Neuronal stem cell (in vitro differentiated cells): ENCODE data around the gene TOB2.

Experiments used
- DNase-seq: peaks from one replicate; pipeline ENCODE4 v3.0.0-alpha.2; 2013; ENCODE audit warnings: low spot score
- H2AFZ ChIP-seq: one replicate; pipeline ENCODE4 v1.6.1; 2013; ENCODE audit warnings: mild to moderate bottlenecking, low read length, inconsistent platforms
- H2AK5ac ChIP-seq: 2 replicates; pipeline ENCODE4 v1.6.1; 2013; ENCODE audit warnings: low read depth, mild to moderate bottlenecking, inconsistent platforms, low read length, moderate library complexity, mixed read lengths
- H2BK120ac ChIP-seq: 2 replicates; pipeline ENCODE4 v1.6.1; 2013; ENCODE audit warnings: low read depth, mild to moderate bottlenecking, inconsistent platforms, low read length, moderate library complexity, mixed read lengths
- H2BK12ac ChIP-seq: one replicate; pipeline ENCODE4 v1.6.1; 2013; ENCODE audit warnings: low read length, inconsistent platforms
- H2BK15ac ChIP-seq: 2 replicates; pipeline ENCODE4 v1.6.1; 2013; ENCODE audit warnings: mild to moderate bottlenecking, low read length, inconsistent platforms, mixed read lengths
- H2BK5ac ChIP-seq: one replicate; pipeline ENCODE4 v1.6.1; 2013; ENCODE audit warnings: inconsistent platforms, mild to moderate bottlenecking, low read length, moderate library complexity
- H3K14ac ChIP-seq: one replicate; pipeline ENCODE4 v1.6.1; 2013; ENCODE audit warnings: low read length, inconsistent platforms
- H3K18ac ChIP-seq: 2 replicates; pipeline ENCODE4 v1.6.1; 2013; ENCODE audit warnings: low read length, inconsistent platforms
- H3K23ac ChIP-seq: 2 replicates; pipeline ENCODE4 v1.6.1; 2013; ENCODE audit warnings: low read depth, mild to moderate bottlenecking, mixed read lengths, low read length, inconsistent platforms; ENCODE audit not compliant: poor library complexity
- H3K27ac ChIP-seq: replicated peaks from 3 replicates; pipeline ENCODE4 v1.5.1; 2013; ENCODE audit warnings: low read length, inconsistent platforms
- H3K27me3 ChIP-seq, 3 experiments: 2 replicates each; pipeline ENCODE4 v1.6.1; 2013; ENCODE audit warnings: low read length in 3 of 3, mild to moderate bottlenecking in 2 of 3, inconsistent platforms in 1 of 3, low read depth in 1 of 3, mixed read lengths in 1 of 3, moderate library complexity in 1 of 3; ENCODE audit not compliant: control insufficient read depth in 3 of 3, insufficient read depth in 3 of 3
- H3K36me3 ChIP-seq, 2 donors: replicated peaks in 1 of 2; 2 replicates each; pipeline ENCODE4 v1.6.1; 2013; ENCODE audit warnings: low read length in 2 of 2; ENCODE audit not compliant: control insufficient read depth in 2 of 2, insufficient read depth in 2 of 2
- H3K4ac ChIP-seq: 2 replicates; pipeline ENCODE4 v1.6.1; 2013; ENCODE audit warnings: inconsistent platforms, mild to moderate bottlenecking, low read length, moderate library complexity
- H3K4me1 ChIP-seq, 2 donors: 1 replicate in 1 of 2; 2 replicates in 1 of 2; pipeline ENCODE4 v1.6.1; 2013; ENCODE audit warnings: low read length in 2 of 2, low read depth in 1 of 2; ENCODE audit not compliant: control insufficient read depth in 2 of 2, insufficient read depth in 1 of 2
- H3K4me2 ChIP-seq: one replicate; pipeline ENCODE4 v1.6.1; 2013; ENCODE audit warnings: mild to moderate bottlenecking, low read length, inconsistent platforms; ENCODE audit not compliant: insufficient read depth, poor library complexity, severe bottlenecking
- H3K4me3 ChIP-seq, 2 donors: 2 replicates each; pipeline ENCODE4 v1.5.1; 2013; ENCODE audit warnings: low read length in 2 of 2, mild to moderate bottlenecking in 2 of 2, inconsistent platforms in 1 of 2, moderate library complexity in 1 of 2
- H3K79me1 ChIP-seq: one replicate; pipeline ENCODE4 v1.6.1; 2013; ENCODE audit warnings: low read depth, mild to moderate bottlenecking, inconsistent platforms, low read length, moderate library complexity
- H3K9ac ChIP-seq: one replicate; pipeline ENCODE4 v1.6.1; 2013; ENCODE audit warnings: mild to moderate bottlenecking, low read depth, low read length, inconsistent platforms; ENCODE audit not compliant: poor library complexity
- H3K9me3 ChIP-seq, 2 donors: replicated peaks in 1 of 2; 2 replicates each; pipeline versions ENCODE3 to v1.6.1; 2013; ENCODE audit warnings: low read length in 2 of 2, mild to moderate bottlenecking in 2 of 2, inconsistent platforms in 1 of 2, low read depth in 1 of 2, mixed read lengths in 1 of 2, moderate library complexity in 1 of 2; ENCODE audit not compliant: control insufficient read depth in 2 of 2, insufficient read depth in 1 of 2
- H4K8ac ChIP-seq: one replicate; pipeline ENCODE4 v1.6.1; 2013; ENCODE audit warnings: low read depth, mild to moderate bottlenecking, inconsistent platforms, low read length, moderate library complexity
- H4K91ac ChIP-seq: one replicate; pipeline ENCODE4 v1.6.1; 2013; ENCODE audit warnings: low read length, low read depth, mild to moderate bottlenecking, inconsistent platforms; ENCODE audit not compliant: poor library complexity
- WGBS, 2 donors: extraction: QIAGEN DNeasy Blood & Tissue Kit; methylation state at CpG; one replicate each; pipeline ENCODE4 v1.1.7; 2013; ENCODE audit warnings: missing lambda C conversion rate in 2 of 2, mixed read lengths in 1 of 2; ENCODE audit not compliant: insufficient read length in 2 of 2, insufficient replicate concordance in 1 of 2; ENCODE audit errors: extremely low coverage in 2 of 2; 5-methylcytosine and 5-hydroxymethylcytosine counted together

TOB2 gene

DNA sequence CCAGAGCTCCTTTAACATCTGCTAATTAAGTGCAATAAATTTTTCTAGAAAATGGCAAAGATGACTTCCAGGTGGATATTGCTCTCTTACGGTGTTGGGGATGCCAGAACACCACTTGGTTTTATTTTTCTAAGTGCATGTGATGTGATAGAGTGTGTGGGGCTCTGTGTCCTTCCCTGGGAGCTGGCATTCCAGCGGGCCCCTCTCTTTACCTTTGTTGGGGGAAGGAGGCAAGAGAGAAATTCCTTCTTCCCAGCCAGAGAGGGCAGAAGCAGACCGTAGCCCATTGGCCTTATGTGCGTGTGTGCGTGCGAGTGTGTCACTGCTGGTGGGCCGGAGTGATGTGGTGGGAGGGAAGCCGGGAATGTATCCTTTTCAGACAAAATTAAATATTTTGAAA is 47.7 kb downstream of the TOB2 start:
- DNase-seq = no peak
- Histone ChIP-seq H4K91ac (no peak overlapping the region), H2AK5ac (no peak overlapping the region), H3K9ac (no peak overlapping the region), H3K27ac (no peak overlapping the region), H3K36me3 (peaks cover 29 to 44% of the 10 kb centered on the region in 2 donors), H3K23ac (no peak overlapping the region), H3K4ac (no peak overlapping the region), H3K79me1 (no peaks in the 10 kb centered on the region), H3K14ac (no peak overlapping the region), H3K4me2 (no peak overlapping the region), H2BK120ac (no peak overlapping the region), H2BK12ac (no peak overlapping the region), H4K8ac (no peak overlapping the region), H3K4me1 (peaks cover 0 to 2% of the 10 kb centered on the region in 2 donors), H3K4me3 (no peak overlapping the region), H3K9me3 (no peaks in the 10 kb centered on the region), H3K27me3 (no peaks in the 10 kb centered on the region), H2BK5ac (no peak overlapping the region), H2AFZ (no peak overlapping the region), H2BK15ac (no peak overlapping the region), H3K18ac (no peak overlapping the region)
- WGBS, 2 donors = no CpG with 5 or more reads among the region's 8 CpGs

DNA sequence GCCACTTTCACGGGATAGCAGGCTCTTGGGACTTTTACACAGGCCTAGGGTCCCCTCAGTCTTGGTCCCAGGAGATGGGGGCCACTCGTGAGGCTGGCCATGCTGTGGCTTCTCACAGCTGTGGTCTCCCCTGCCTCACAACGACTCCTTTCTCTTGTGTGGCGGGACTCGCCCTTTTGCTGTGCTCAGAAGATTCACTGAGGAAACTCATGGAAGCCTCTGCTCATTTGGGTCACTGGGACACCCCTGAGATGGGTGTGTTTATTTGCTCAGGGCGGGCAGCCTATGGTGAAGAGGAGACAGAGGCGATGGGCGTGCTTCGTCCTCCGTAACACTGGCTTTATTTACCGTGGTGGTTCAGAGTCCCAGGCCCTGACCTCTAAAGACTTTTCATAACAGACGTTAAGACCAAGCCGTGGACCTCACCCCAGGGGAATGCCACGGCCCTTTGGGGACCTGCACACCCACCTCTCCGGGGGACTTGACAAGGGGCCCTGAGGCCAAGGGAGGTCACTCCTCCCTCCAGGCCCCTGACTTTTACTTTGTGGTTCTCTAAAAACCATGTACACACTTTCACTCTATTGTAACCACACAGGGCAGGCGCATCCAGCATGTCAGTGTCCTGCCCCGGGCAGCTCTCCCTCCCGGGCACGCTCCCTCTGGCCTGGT is 49.3 kb downstream of the TOB2 start:
- Histone ChIP-seq H3K18ac (no peak overlapping the region), H3K79me1 (no peaks in the 10 kb centered on the region), H4K91ac (no peak overlapping the region), H2BK120ac (no peak overlapping the region), H3K23ac (no peak overlapping the region), H3K9ac (no peak overlapping the region), H4K8ac (no peak overlapping the region), H3K4me3 (no peak overlapping the region), H3K4me2 (no peak overlapping the region), H3K36me3 (peaks cover 31 to 46% of the 10 kb centered on the region in 2 donors), H3K27me3 (no peaks in the 10 kb centered on the region), H2BK5ac (peak overlapping the region; percentile 29), H2BK15ac (no peak overlapping the region), H3K27ac (no peak overlapping the region), H2AFZ (no peak overlapping the region), H3K14ac (no peak overlapping the region), H3K4me1 (no peaks in the 10 kb centered on the region), H3K4ac (no peak overlapping the region), H2BK12ac (no peak overlapping the region), H2AK5ac (no peak overlapping the region), H3K9me3 (no peaks in the 10 kb centered on the region)
- no peak for DNase-seq
- no CpG with 5 or more reads among the region's 19 CpGs for WGBS, 2 donors

DNA sequence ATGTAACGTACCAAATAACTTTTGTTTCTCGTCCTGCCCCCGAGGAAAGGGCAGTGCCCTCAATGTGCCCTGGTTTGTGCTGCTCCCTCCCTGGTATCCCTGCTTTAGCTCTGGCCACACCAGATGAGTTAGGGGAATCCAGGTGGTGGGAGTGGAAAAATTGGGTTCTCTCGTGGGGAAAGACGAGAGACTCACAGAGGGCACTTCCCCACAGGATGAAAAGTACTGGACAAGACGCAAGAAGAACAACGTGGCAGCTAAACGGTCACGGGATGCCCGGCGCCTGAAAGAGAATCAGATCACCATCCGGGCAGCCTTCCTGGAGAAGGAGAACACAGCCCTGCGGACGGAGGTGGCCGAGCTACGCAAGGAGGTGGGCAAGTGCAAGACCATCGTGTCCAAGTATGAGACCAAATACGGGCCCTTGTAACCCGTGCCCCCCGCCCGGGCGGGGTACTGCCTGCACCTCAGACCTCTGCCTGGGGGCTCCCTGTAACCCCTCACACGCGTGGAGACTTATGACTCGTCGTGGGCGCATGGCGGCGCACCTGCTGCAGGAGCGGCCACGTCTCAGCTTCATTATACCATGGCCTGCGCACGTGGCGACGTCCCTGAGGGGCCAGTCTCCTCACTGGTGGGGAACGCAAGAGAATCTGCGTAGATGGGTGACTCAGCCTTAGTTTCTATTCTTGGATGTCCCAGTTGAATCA is 50.9 kb downstream of the TOB2 start:
- no peak overlapping the region for H3K9ac ChIP-seq
- H4K8ac ChIP-seq = no peak overlapping the region
- H2BK120ac ChIP-seq = no peak overlapping the region
- H3K4me1 ChIP-seq = no peaks in the 10 kb centered on the region
- peaks cover 35 to 60% of the 10 kb centered on the region in 2 donors for H3K36me3 ChIP-seq
- no peak overlapping the region for H3K4me3 ChIP-seq
- DNase-seq = no peak
- H3K18ac ChIP-seq = no peak overlapping the region
- no peak overlapping the region for H3K14ac ChIP-seq
- no peak overlapping the region for H3K27ac ChIP-seq
- no peaks in the 10 kb centered on the region for H3K79me1 ChIP-seq
- no peak overlapping the region for H3K4ac ChIP-seq
- H3K4me2 ChIP-seq = no peak overlapping the region
- no peak overlapping the region for H2AFZ ChIP-seq
- no peaks in the 10 kb centered on the region for H3K9me3 ChIP-seq
- H2BK12ac ChIP-seq = no peak overlapping the region
- no peak overlapping the region for H4K91ac ChIP-seq
- H3K27me3 ChIP-seq = no peaks in the 10 kb centered on the region
- H2BK15ac ChIP-seq = no peak overlapping the region
- no peak overlapping the region for H3K23ac ChIP-seq
- no peak overlapping the region for H2AK5ac ChIP-seq
- no peak overlapping the region for H2BK5ac ChIP-seq
- no CpG with 5 or more reads among the region's 37 CpGs for WGBS, 2 donors

DNA sequence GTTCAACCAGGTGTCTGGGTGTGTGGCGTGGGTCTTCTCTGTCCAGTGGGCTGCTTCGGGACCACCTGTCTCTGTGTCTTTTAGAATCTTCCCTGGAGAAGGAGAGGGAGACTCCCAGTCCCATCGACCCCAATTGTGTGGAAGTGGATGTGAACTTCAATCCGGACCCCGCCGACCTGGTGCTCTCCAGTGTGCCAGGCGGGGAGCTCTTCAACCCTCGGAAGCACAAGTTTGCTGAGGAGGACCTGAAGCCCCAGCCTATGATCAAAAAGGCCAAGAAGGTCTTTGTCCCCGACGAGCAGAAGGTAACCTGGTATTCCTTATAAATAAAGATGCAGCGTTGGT is 52.6 kb downstream of the TOB2 start:
- peaks cover 37 to 68% of the 10 kb centered on the region in 2 donors for H3K36me3 ChIP-seq
- no peak overlapping the region for H4K8ac ChIP-seq
- H3K18ac ChIP-seq = no peak overlapping the region
- H3K4me1 ChIP-seq = no peaks in the 10 kb centered on the region
- H3K27me3 ChIP-seq = no peaks in the 10 kb centered on the region
- H3K23ac ChIP-seq = no peak overlapping the region
- no peak for DNase-seq
- H3K27ac ChIP-seq = no peak overlapping the region
- no peak overlapping the region for H3K4me2 ChIP-seq
- H2BK15ac ChIP-seq = no peak overlapping the region
- H3K4ac ChIP-seq = no peak overlapping the region
- no peak overlapping the region for H2AK5ac ChIP-seq
- H4K91ac ChIP-seq = no peak overlapping the region
- no peaks in the 10 kb centered on the region for H3K79me1 ChIP-seq
- no peak overlapping the region for H3K4me3 ChIP-seq
- H3K9me3 ChIP-seq = no peaks in the 10 kb centered on the region
- H2AFZ ChIP-seq = no peak overlapping the region
- no peak overlapping the region for H3K14ac ChIP-seq
- no CpG with 5 or more reads among the region's 11 CpGs for WGBS, 2 donors
- H3K9ac ChIP-seq = no peak overlapping the region
- H2BK120ac ChIP-seq = no peak overlapping the region
- H2BK5ac ChIP-seq = no peak overlapping the region
- H2BK12ac ChIP-seq = no peak overlapping the region
